H1 (cell line): ENCODE results near the gene MCM5. TPM values are rescaled to one million over a fixed set of nuclear protein-coding genes. Genes with fewer than 3 reads are reported as not detected.

ENCODE experiments used
- CTCF ChIA-PET: fragments of 300-600 bp; sonication (Branson Sonifier 250); formaldehyde crosslinking; loops from one replicate; lab custom pipeline; 2021; ENCODE audit not compliant: partially characterized antibody; lab: Charles Lee
- POLR2A ChIA-PET: fragments of 300-600 bp; sonication (Branson Sonifier 250); formaldehyde crosslinking; loops from one replicate; lab custom pipeline; 2021; ENCODE audit warnings: inconsistent platforms; ENCODE audit not compliant: partially characterized antibody; lab: Charles Lee
- DNase-seq, 2 experiments: peaks; one replicate each; pipeline versions ENCODE4 v3.0.0 to v3.0.0-alpha.2; 2010 to 2022; ENCODE audit warnings: low spot score in 2 of 2, low read depth in 1 of 2, mixed read lengths in 1 of 2
- FAIRE-seq: peaks from 2 replicates; lab custom pipeline; 2011; peaks lifted over from hg19 to GRCh38; lab: Jason Lieb, UNC
- H2AFZ ChIP-seq: 2 replicates; pipeline ENCODE4 v1.8.1; 2012; ENCODE audit warnings: low read length, inconsistent platforms
- H2AK5ac ChIP-seq: 2 replicates; pipeline ENCODE4 v1.6.1; 2013; ENCODE audit warnings: low read depth, low read length
- H2BK120ac ChIP-seq: replicated peaks from 2 replicates; pipeline ENCODE3; 2013; ENCODE audit warnings: low read depth, low read length, inconsistent platforms
- H2BK12ac ChIP-seq: 2 replicates; pipeline ENCODE4 v1.6.1; 2013; ENCODE audit warnings: low read depth, low read length
- H2BK15ac ChIP-seq: 2 replicates; pipeline ENCODE4 v1.6.1; 2013; ENCODE audit warnings: low read length
- H2BK20ac ChIP-seq: 2 replicates; pipeline ENCODE4 v1.6.1; 2013; ENCODE audit warnings: low read length
- H2BK5ac ChIP-seq: 2 replicates; pipeline ENCODE4 v1.6.1; 2013; ENCODE audit warnings: low read depth, low read length
- H3K14ac ChIP-seq: 2 replicates; pipeline ENCODE4 v1.6.1; 2013; ENCODE audit warnings: inconsistent platforms; ENCODE audit not compliant: insufficient read length
- H3K18ac ChIP-seq: 2 replicates; pipeline ENCODE4 v1.6.1; 2013; ENCODE audit warnings: low read length; ENCODE audit errors: extremely low read depth
- H3K23ac ChIP-seq: 2 replicates; pipeline ENCODE4 v1.6.1; 2013; ENCODE audit warnings: inconsistent platforms; ENCODE audit not compliant: insufficient read length
- H3K23me2 ChIP-seq: 2 replicates; pipeline ENCODE4 v1.6.1; 2013; ENCODE audit warnings: low read depth, low read length
- H3K27ac ChIP-seq: 2 replicates; pipeline ENCODE4 v1.6.1; 2011; ENCODE audit warnings: low read depth, low read length, inconsistent platforms
- H3K27me3 ChIP-seq, 4 experiments: replicated peaks in 1 of 4; 1 replicate in 1 of 4; 2 replicates in 3 of 4; pipeline versions ENCODE4 v1.6.1 to v1.8.1; 2011 to 2013; ENCODE audit warnings: low read length in 3 of 4, mild to moderate bottlenecking in 3 of 4, inconsistent platforms in 2 of 4, mixed read lengths in 2 of 4, moderate library complexity in 1 of 4; ENCODE audit not compliant: control insufficient read depth in 3 of 4, insufficient read depth in 3 of 4; ENCODE audit errors: extremely low read depth in 1 of 4
- H3K36me3 ChIP-seq, 4 experiments: 2 replicates each; pipeline versions ENCODE4 v1.6.1 to v1.8.1; 2011 to 2013; ENCODE audit warnings: mild to moderate bottlenecking in 4 of 4, low read length in 3 of 4, moderate library complexity in 2 of 4, control low read depth in 1 of 4, inconsistent platforms in 1 of 4; ENCODE audit not compliant: insufficient read depth in 4 of 4, control insufficient read depth in 2 of 4
- H3K4ac ChIP-seq: replicated peaks from 2 replicates; pipeline ENCODE3; 2013; ENCODE audit warnings: low read length, low read depth, mixed read lengths, inconsistent platforms; ENCODE audit not compliant: insufficient read length
- H3K4me1 ChIP-seq, 4 experiments: replicated peaks in 1 of 4; 1 replicate in 1 of 4; 2 replicates in 3 of 4; pipeline versions ENCODE4 v1.6.1 to v1.8.1; 2011 to 2013; ENCODE audit warnings: low read length in 3 of 4, inconsistent platforms in 2 of 4, mixed read lengths in 1 of 4; ENCODE audit not compliant: insufficient read depth in 4 of 4, control insufficient read depth in 3 of 4
- H3K4me2 ChIP-seq, 2 experiments: 2 replicates each; pipeline versions ENCODE4 v1.6.1 to v1.8.1; 2011 to 2013; ENCODE audit warnings: low read depth in 2 of 2, low read length in 2 of 2, control low read depth in 1 of 2, inconsistent platforms in 1 of 2, mild to moderate bottlenecking in 1 of 2; ENCODE audit not compliant: insufficient read depth in 1 of 2
- H3K4me3 ChIP-seq, 4 experiments: fragments of 200-600, 300-600 bp in 1 of 4; sonication (generic), shearing (Covaris generic), sonication (Bioruptor Twin) in 1 of 4; 2 replicates each; pipeline versions ENCODE4 v1.5.1 to v1.8.1; 2011 to 2016; ENCODE audit warnings: low read length in 4 of 4, low read depth in 3 of 4, control low read depth in 2 of 4, inconsistent platforms in 2 of 4, mild to moderate bottlenecking in 2 of 4, mixed read lengths in 1 of 4, moderate library complexity in 1 of 4; ENCODE audit not compliant: insufficient read depth in 2 of 4; ENCODE audit errors: extremely low read depth in 1 of 4
- H3K56ac ChIP-seq: replicated peaks from 2 replicates; pipeline ENCODE3; 2013; ENCODE audit warnings: low read depth, mild to moderate bottlenecking, mixed read lengths, low read length, inconsistent platforms; ENCODE audit not compliant: insufficient read length
- H3K79me1 ChIP-seq: 2 replicates; pipeline ENCODE4 v1.6.1; 2013; ENCODE audit warnings: low read depth, low read length, control low read depth
- H3K79me2 ChIP-seq, 2 experiments: 2 replicates each; pipeline versions ENCODE4 v1.6.1 to v1.8.1; 2012 to 2013; ENCODE audit warnings: low read length in 2 of 2, mild to moderate bottlenecking in 2 of 2, inconsistent platforms in 1 of 2; ENCODE audit not compliant: insufficient read depth in 2 of 2, control insufficient read depth in 1 of 2
- H3K9ac ChIP-seq, 4 experiments: replicated peaks in 1 of 4; 1 replicate in 1 of 4; 2 replicates in 3 of 4; pipeline versions ENCODE4 v1.6.1 to v1.8.1; 2011 to 2013; ENCODE audit warnings: low read depth in 3 of 4, low read length in 3 of 4, control low read depth in 2 of 4, mild to moderate bottlenecking in 2 of 4, moderate library complexity in 2 of 4, inconsistent platforms in 1 of 4; ENCODE audit errors: extremely low read depth in 1 of 4
- H3K9me3 ChIP-seq, 2 experiments: 2 replicates each; pipeline versions ENCODE4 v1.6.1 to v1.8.1; 2012 to 2013; ENCODE audit warnings: mild to moderate bottlenecking in 2 of 2, moderate library complexity in 2 of 2, control low read depth in 1 of 2, inconsistent platforms in 1 of 2, low read depth in 1 of 2, low read length in 1 of 2, mixed read lengths in 1 of 2; ENCODE audit not compliant: insufficient read depth in 2 of 2
- H4K20me1 ChIP-seq, 2 experiments: replicated peaks in 1 of 2; 2 replicates each; pipeline versions ENCODE3 to v1.8.1; 2011 to 2013; ENCODE audit warnings: inconsistent platforms in 2 of 2, low read length in 2 of 2, mild to moderate bottlenecking in 1 of 2; ENCODE audit not compliant: insufficient read depth in 2 of 2, control insufficient read depth in 1 of 2
- H4K5ac ChIP-seq: 2 replicates; pipeline ENCODE4 v1.6.1; 2013; ENCODE audit warnings: low read length, low read depth, mixed read lengths, inconsistent platforms; ENCODE audit not compliant: insufficient read length
- H4K8ac ChIP-seq: 2 replicates; pipeline ENCODE4 v1.8.0; 2013; ENCODE audit warnings: mild to moderate bottlenecking, moderate library complexity, low read length, inconsistent platforms; ENCODE audit not compliant: insufficient read depth; ENCODE audit errors: extremely low read depth
- H4K91ac ChIP-seq: replicated peaks from 2 replicates; pipeline ENCODE3; 2013; ENCODE audit warnings: low read length, mixed read lengths, inconsistent platforms; ENCODE audit not compliant: insufficient read length
- ATF2 ChIP-seq: IDR thresholded peaks from 2 replicates; pipeline ENCODE4 v1.6.1; 2012; ENCODE audit warnings: low read length, inconsistent platforms
- E2F6 ChIP-seq: IDR thresholded peaks from 2 replicates; pipeline ENCODE4 v1.6.1; 2012; ENCODE audit warnings: inconsistent platforms
- GABPA ChIP-seq: IDR thresholded peaks from 2 replicates; pipeline ENCODE4 v1.6.1; 2011; ENCODE audit warnings: mild to moderate bottlenecking, low read length, moderate library complexity, borderline replicate concordance; ENCODE audit not compliant: insufficient read depth
- GTF2F1 ChIP-seq: IDR thresholded peaks from 2 replicates; pipeline ENCODE4 v1.6.1; 2012; ENCODE audit warnings: low read depth, low read length, improper control_type of control experiment, borderline replicate concordance
- KDM4A ChIP-seq: IDR thresholded peaks from one replicate; pipeline ENCODE4 v1.7.1; 2012; ENCODE audit warnings: low read depth, mild to moderate bottlenecking, moderate library complexity, low read length, inconsistent platforms; ENCODE audit not compliant: severe bottlenecking
- KDM5A ChIP-seq: fragments of 200-600 bp; IDR thresholded peaks from 2 replicates; pipeline ENCODE4 v1.7.1; 2012; ENCODE audit warnings: mild to moderate bottlenecking, low read length, inconsistent platforms, mixed read lengths
- POLR2A ChIP-seq, 2 experiments: IDR thresholded peaks; 1 replicate in 1 of 2; 2 replicates in 1 of 2; pipeline ENCODE4 v1.6.1; 2011; ENCODE audit warnings: low read depth in 2 of 2, low read length in 2 of 2, mild to moderate bottlenecking in 2 of 2; ENCODE audit errors: control extremely low read depth in 1 of 2
- POLR2AphosphoS5 ChIP-seq: IDR thresholded peaks from 2 replicates; pipeline ENCODE4 v1.6.1; 2011; ENCODE audit warnings: low read depth, low read length
- RAD21 ChIP-seq, 2 experiments: IDR thresholded peaks in 1 of 2; conservative IDR thresholded peaks in 1 of 2; 2 replicates each; pipeline ENCODE4 v1.6.1; 2011; ENCODE audit warnings: low read depth in 2 of 2, low read length in 2 of 2, improper control_type of control experiment in 1 of 2, inconsistent platforms in 1 of 2, mild to moderate bottlenecking in 1 of 2, moderate library complexity in 1 of 2
- SRF ChIP-seq: IDR thresholded peaks from 2 replicates; pipeline ENCODE4 v1.6.1; 2011; ENCODE audit warnings: mild to moderate bottlenecking, low read depth, low read length, moderate library complexity
- YY1 ChIP-seq: IDR thresholded peaks from 2 replicates; pipeline ENCODE4 v1.6.1; 2011; ENCODE audit warnings: low read depth, mild to moderate bottlenecking, low read length
- WGBS, 2 experiments: shearing (Covaris generic) in 1 of 2; methylation state at CpG; one replicate each; pipeline versions ENCODE4 v1.1.6 to v1.1.7; 2013 to 2015; ENCODE audit warnings: low lambda C conversion rate in 2 of 2, mixed read lengths in 2 of 2, inconsistent platforms in 1 of 2, low coverage in 1 of 2, missing lambda C conversion rate in 1 of 2; ENCODE audit not compliant: insufficient replicate concordance in 2 of 2, insufficient coverage in 1 of 2, insufficient read length in 1 of 2; ENCODE audit errors: extremely low coverage in 1 of 2, missing lambda C conversion rate in 1 of 2; 5-methylcytosine and 5-hydroxymethylcytosine counted together
- polyA plus RNA-seq, 7 experiments: library from polyadenylated mRNA; depleted of rRNA in 3 of 7; stranded (reverse) in 5 of 7; unstranded in 2 of 7; fragments of >200 nt in 5 of 7; fragments of 200-250 nt in 2 of 7; gene quantifications; 1 replicate in 5 of 7; 2 replicates in 1 of 7; 4 replicates in 1 of 7; pipeline versions ENCODE4 v1.2.1 to v1.2.3, GENCODE V29; 2011 to 2013; ENCODE audit warnings: missing spikeins in 2 of 7, mixed read lengths in 2 of 7
- total RNA-seq: library from RNA; stranded (reverse); fragmentation: NEBNext Ultra II Directional; extraction: Animal tissue kit (Norgen Biotek cat#: 25700); gene quantifications from 2 replicates; pipeline ENCODE4 v1.2.1, GENCODE V29; 2021

Gene MCM5
- total and polyA plus RNA-seq, 2 of the 8 experiments (the other 6 are each of a cell fraction or from before 2014, with no cell fraction given), result 210 to 305 TPM

GRCh38 chr22:35403356-35403755 is 3.4 kb downstream of the MCM5 start:
- no peak overlapping the region for H3K23ac ChIP-seq
- peaks cover 39 to 74% (median 59%) of the 10 kb centered on the region in 4 experiments for H3K36me3 ChIP-seq
- DNase-seq, result no peak
- H3K4me1 ChIP-seq, result peaks cover 8 to 23% (median 13%) of the 10 kb centered on the region in 4 experiments
- no peak overlapping the region for H4K5ac ChIP-seq
- no peak overlapping the region for H4K91ac ChIP-seq
- peaks cover 11% of the 10 kb centered on the region; the same call in 1 of the 2 replicates for H3K79me1 ChIP-seq
- H3K18ac ChIP-seq, result no peak overlapping the region
- H3K14ac ChIP-seq, result no peak overlapping the region
- no peak overlapping the region for H2BK120ac ChIP-seq
- no peak overlapping the region for H3K9ac ChIP-seq
- 75% methylated on average over 7 of the region's 7 CpGs; no CpG with 5 or more reads in 1 of the 2 experiments for WGBS, 2 experiments
- H2AFZ ChIP-seq, result no peak overlapping the region
- H3K23me2 ChIP-seq, result peaks cover 3% of the 10 kb centered on the region; the same call in 1 of the 2 replicates
- H4K8ac ChIP-seq, result no peak overlapping the region; the same call in 1 of the 2 replicates
- no peak overlapping the region for H2AK5ac ChIP-seq
- ChIA-PET CTCF (interaction anchor here (0.6 to 14.1 kb wide), 6 partner anchors 10 to 53 kb away, joined by 3 to 122 read pairs (median 4); no protein-coding TSS in a partner anchor), POLR2A (interaction anchor here (1.1 to 57.4 kb wide), 9 partner anchors 7 to 165 kb away, joined by 3 to 1995 read pairs (median 4); partner anchors contain the start of genes HMOX1 and MCM5)
- peaks cover 12 to 44% of the 10 kb centered on the region in 2 experiments for H3K79me2 ChIP-seq
- no peaks in the 10 kb centered on the region for H3K9me3 ChIP-seq
- H3K27ac ChIP-seq, result no peak overlapping the region
- H3K56ac ChIP-seq, result no peak overlapping the region
- no peak for FAIRE-seq
- H3K4ac ChIP-seq, result no peak overlapping the region
- no peak overlapping the region for H2BK20ac ChIP-seq
- H2BK12ac ChIP-seq, result no peak overlapping the region
- H4K20me1 ChIP-seq, result peaks cover under 1 to 11% of the 10 kb centered on the region in 2 experiments
- TF ChIP-seq E2F6, result no peak
- no peak; a peak in 1 of 3 replicates for TF ChIP-seq POLR2A (IDR thresholded peaks at IDR 0.05; ENCODE audit: control extremely low read depth in 1 of 2, low read depth in 2 of 2, low read length in 2 of 2)
- no peak; the same call in 1 of the 2 replicates for TF ChIP-seq POLR2AphosphoS5
- TF ChIP-seq YY1, result no peak
- no peak for TF ChIP-seq GTF2F1
- TF ChIP-seq SRF, result no peak
- TF ChIP-seq RAD21 (IDR thresholded peaks at IDR 0.05 in 1 of 2, conservative IDR thresholded peaks at IDR 0.05 in 1 of 2; ENCODE audit: low read depth in 2 of 2, low read length in 2 of 2), result no peak
- TF ChIP-seq KDM4A, result no peak
- no peak for TF ChIP-seq KDM5A
- TF ChIP-seq ATF2, result no peak
- TF ChIP-seq GABPA, result no peak
- H3K4me3 ChIP-seq, result no peak overlapping the region
- peak overlapping the region in 1 of 2 experiments; percentile 18; a peak in 1 of 4 replicates for H3K4me2 ChIP-seq
- H3K27me3 ChIP-seq, result no peaks in the 10 kb centered on the region
- no peak overlapping the region for H2BK15ac ChIP-seq
- H2BK5ac ChIP-seq, result no peak overlapping the region; the same call in 1 of the 2 replicates
